ENCODE data around the gene ZMYND19. TPM values are rescaled to one million over a fixed set of nuclear protein-coding genes. Genes with fewer than 3 reads are reported as not detected.
"Not testable (repeated sequence)": the region's sequence is repeated elsewhere in the genome, so short reads cannot be mapped to it uniquely, and the experiment has no call there.

ZMYND19 gene
- total and polyA plus RNA-seq, 11 donors, result 6.8 to 20.5 (median 10.2) TPM

- Histone ChIP-seq H3K27ac (no peak overlapping the region), H3K36me3 (peaks cover 0 to 18% (median 3%) of the 10 kb centered on the region in 9 donors), H3K9me3 (no peaks in the 10 kb centered on the region), H3K4me3 (no peak overlapping the region), H3K4me1 (peaks cover 0 to 10% (median 6%) of the 10 kb centered on the region in 12 donors), H3K27me3 (no peaks in the 10 kb centered on the region)
- ATAC-seq (no peak), DNase-seq (no peak)
- intact Hi-C loops (cut with DNase I), result no loop called here
- TF ChIP-seq POLR2A (IDR thresholded peaks at IDR 0.05) (no peak), CTCF (IDR thresholded peaks at IDR 0.05) (no peak)
Observed at GRCh38 chr9:137535120-137535428, 55.2 kb downstream of the ZMYND19 start.

GRCh38 chr9:137534256-137535119 is 55.8 kb downstream of the ZMYND19 start:
- ATAC-seq, result peak in 3 of 4 donors; percentile 60 to 72 (median 68)
- Histone ChIP-seq H3K27ac (no peak overlapping the region), H3K9me3 (no peaks in the 10 kb centered on the region), H3K4me3 (no peak overlapping the region), H3K27me3 (no peaks in the 10 kb centered on the region), H3K36me3 (peaks cover 0 to 13% (median 2%) of the 10 kb centered on the region in 9 donors), H3K4me1 (peaks cover 0 to 10% (median 6%) of the 10 kb centered on the region in 12 donors)
- TF ChIP-seq CTCF (IDR thresholded peaks at IDR 0.05), result peak; percentile 32 to 74 (median 58)
- TF ChIP-seq POLR2A (IDR thresholded peaks at IDR 0.05), result no peak
- WGBS, 4 donors, result 58 to 66% (median 63%) methylated on average over 18 to 19 of the region's 19 CpGs
- peak in 1 of 5 donors; percentile 21 for DNase-seq
- intact Hi-C loops (cut with DNase I), result no loop called here

GRCh38 chr9:137532891-137533468 is 57.3 kb downstream of the ZMYND19 start:
- intact Hi-C loops (cut with DNase I), result not testable (repeated sequence)
- WGBS, 4 donors, result 79 to 91% (median 86%) methylated on average over 10 of the region's 10 CpGs

More at GRCh38 chr9:137532891-137533468, 57.3 kb downstream of the ZMYND19 start:
- H3K9me3 ChIP-seq, H3K4me3 ChIP-seq, H3K27me3 ChIP-seq, H3K4me1 ChIP-seq, ATAC-seq, H3K27ac ChIP-seq, H3K36me3 ChIP-seq: not testable (repeated sequence)
- DNase-seq, result peak in 1 of 5 donors; percentile 9

Other genes with a start within 250 kb of the ZMYND19 start
- gene EXD3, start 167.3 kb downstream of the ZMYND19 start, total RNA-seq, result 10 to 100 TPM in 2 of 9 donors, 1 to 10 TPM in 7; 4.1 to 12.9 (median 8.6) TPM
- 10 to 100 TPM in 1 of 2 donors, 1 to 10 TPM in 1; 5.6 to 15.2 TPM for gene EXD3, start 167.3 kb downstream of the ZMYND19 start, polyA plus RNA-seq
- 1 to 10 TPM in 8 of 9 donors, under 1 TPM in 1; 0.81 to 5.5 (median 2.7) TPM for gene NOXA1, start 167.1 kb downstream of the ZMYND19 start, total RNA-seq
- 1 to 10 TPM in 1 of 2 donors, under 1 TPM in 1; 0.44 to 4.1 TPM for gene NOXA1, start 167.1 kb downstream of the ZMYND19 start, polyA plus RNA-seq
- not detected for gene ENTPD8, start 149.2 kb downstream of the ZMYND19 start, total RNA-seq
- gene ENTPD8, start 149.2 kb downstream of the ZMYND19 start, polyA plus RNA-seq, result not detected
- 10 to 100 TPM in 8 of 9 donors, 1 to 10 TPM in 1; 7.5 to 21.0 (median 12.6) TPM for gene NSMF, start 131.2 kb downstream of the ZMYND19 start, total RNA-seq
- 10 to 100 TPM; 17.3 to 22.1 TPM for gene NSMF, start 131.2 kb downstream of the ZMYND19 start, polyA plus RNA-seq
- gene PNPLA7, start 40.1 kb downstream of the ZMYND19 start, total RNA-seq, result 10 to 100 TPM in 1 of 9 donors, 1 to 10 TPM in 8; 4.4 to 10.1 (median 7.6) TPM
- gene PNPLA7, start 40.1 kb downstream of the ZMYND19 start, polyA plus RNA-seq, result 1 to 10 TPM in 1 of 2 donors, under 1 TPM in 1; 0.78 to 8.8 TPM
- gene MRPL41, start 38.6 kb downstream of the ZMYND19 start, total RNA-seq, result 100 to 1,000 TPM; 118 to 389 (median 196) TPM
- gene MRPL41, start 38.6 kb downstream of the ZMYND19 start, polyA plus RNA-seq, result 100 to 1,000 TPM; 160 to 847 TPM
- gene DPH7, start 11.6 kb downstream of the ZMYND19 start, total RNA-seq, result 10 to 100 TPM; 12.6 to 22.0 (median 16.7) TPM
- gene DPH7, start 11.6 kb downstream of the ZMYND19 start, polyA plus RNA-seq, result 10 to 100 TPM; 13.1 to 23.7 TPM
- 10 to 100 TPM; 14.1 to 43.6 (median 20.7) TPM for gene ARRDC1, start 15.2 kb upstream of the ZMYND19 start, total RNA-seq
- gene ARRDC1, start 15.2 kb upstream of the ZMYND19 start, polyA plus RNA-seq, result 10 to 100 TPM; 23.2 to 42.6 TPM
- 10 to 100 TPM; 27.8 to 55.9 (median 32.0) TPM for gene EHMT1, start 28.5 kb upstream of the ZMYND19 start, total RNA-seq
- 10 to 100 TPM; 24.5 to 27.1 TPM for gene EHMT1, start 28.5 kb upstream of the ZMYND19 start, polyA plus RNA-seq

All from heart left ventricle (tissue), 16 donors.